WTC11 (cell line): ENCODE measurements around the gene PRSS38. TPM values are rescaled to one million over a fixed set of nuclear protein-coding genes. Genes with fewer than 3 reads are reported as not detected.

Source experiments
- ATAC-seq: fragments of 200-7000 bp; cut with Tn5 transposase; 2 replicates; pipeline ENCODE4 v1.10.0; 2021; ENCODE audit warnings: mild to moderate bottlenecking, moderate library complexity
- CTCF ChIA-PET: fragments of 300-600 bp; sonication (Branson Sonifier 250); formaldehyde crosslinking; loops from one replicate; lab custom pipeline; 2021; ENCODE audit warnings: antibody characterized with exemption; lab: Charles Lee
- POLR2A ChIA-PET: fragments of 350-600 bp; sonication (Branson Sonifier 250); formaldehyde crosslinking; loops from one replicate; lab custom pipeline; 2021; ENCODE audit warnings: antibody characterized with exemption; lab: Charles Lee
- DNase-seq: peaks from one replicate; pipeline ENCODE4 v3.0.0; 2021; ENCODE audit warnings: low spot score
- H3K27ac Mint-ChIP-seq: 2 replicates; pipeline ENCODE4 v1.8.0; 2021; ENCODE audit warnings: mixed read lengths
- H3K27me3 Mint-ChIP-seq: 2 replicates; pipeline ENCODE4 v1.8.0; 2021; ENCODE audit warnings: low read depth, mild to moderate bottlenecking, moderate library complexity, mixed read lengths
- H3K36me3 Mint-ChIP-seq: 2 replicates; pipeline ENCODE4 v1.8.0; 2021; ENCODE audit warnings: mixed read lengths
- H3K4me1 Mint-ChIP-seq: 2 replicates; pipeline ENCODE4 v1.8.0; 2022; ENCODE audit warnings: mixed read lengths
- H3K4me3 Mint-ChIP-seq: 2 replicates; pipeline ENCODE4 v1.8.0; 2021; ENCODE audit warnings: mild to moderate bottlenecking, moderate library complexity, mixed read lengths
- H3K9me3 Mint-ChIP-seq: 2 replicates; pipeline ENCODE4 v1.8.0; 2021; ENCODE audit warnings: mixed read lengths
- ELF4 ChIP-seq: sonication (generic); formaldehyde crosslinking; IDR thresholded peaks from 2 replicates; pipeline ENCODE4 v1.8.1; 2022; ENCODE audit warnings: low read depth, mild to moderate bottlenecking, moderate library complexity, missing genetic modification reagents
- ESRRA ChIP-seq: sonication (generic); formaldehyde crosslinking; IDR thresholded peaks from 2 replicates; pipeline ENCODE4 v1.8.1; 2022; ENCODE audit warnings: mild to moderate bottlenecking, missing genetic modification reagents, borderline replicate concordance
- FOXJ3 ChIP-seq: sonication (generic); formaldehyde crosslinking; IDR thresholded peaks from 2 replicates; pipeline ENCODE4 v1.9.0; 2021; ENCODE audit warnings: missing genetic modification reagents, mild to moderate bottlenecking, borderline replicate concordance
- GRHL2 ChIP-seq: fragments of 250-450 bp; sonication (Bioruptor Pico); IDR thresholded peaks from 2 replicates; pipeline ENCODE4 v1.8.0; 2022; ENCODE audit warnings: mild to moderate bottlenecking, moderate library complexity; ENCODE audit not compliant: insufficient replicate concordance, severe bottlenecking
- JUN ChIP-seq: sonication (generic); formaldehyde crosslinking; IDR thresholded peaks from 2 replicates; pipeline ENCODE4 v1.8.0; 2023; ENCODE audit warnings: mild to moderate bottlenecking, missing genetic modification reagents
- MYBL2 ChIP-seq: sonication (generic); formaldehyde crosslinking; IDR thresholded peaks from 2 replicates; pipeline ENCODE4 v1.8.1; 2023; ENCODE audit warnings: mild to moderate bottlenecking, moderate library complexity, missing genetic modification reagents
- NFYB ChIP-seq: sonication (generic); formaldehyde crosslinking; conservative IDR thresholded peaks from 2 replicates; pipeline ENCODE4 v1.8.0; 2022; ENCODE audit warnings: low read depth, missing genetic modification reagents
- NR1H2 ChIP-seq: sonication (generic); formaldehyde crosslinking; IDR thresholded peaks from 2 replicates; pipeline ENCODE4 v1.9.0; 2021; ENCODE audit warnings: mild to moderate bottlenecking, moderate library complexity, missing genetic modification reagents
- NR3C1 ChIP-seq: sonication (generic); formaldehyde crosslinking; conservative IDR thresholded peaks from 2 replicates; pipeline ENCODE4 v1.8.1; 2023; ENCODE audit warnings: low read depth, mild to moderate bottlenecking, missing genetic modification reagents
- PRRX2 ChIP-seq: fragments of 250-450 bp; sonication (Bioruptor Pico); IDR thresholded peaks from 2 replicates; pipeline ENCODE4 v1.8.0; 2021; ENCODE audit warnings: mild to moderate bottlenecking
- RORB ChIP-seq: fragments of 250-450 bp; sonication (Bioruptor Pico); IDR thresholded peaks from 2 replicates; pipeline ENCODE4 v1.9.0; 2021; ENCODE audit warnings: mild to moderate bottlenecking
- TP53 ChIP-seq: sonication (generic); formaldehyde crosslinking; IDR thresholded peaks from 2 replicates; pipeline ENCODE4 v1.8.1; 2023; ENCODE audit warnings: mild to moderate bottlenecking, missing genetic modification reagents
- ZNF219 ChIP-seq: sonication (generic); formaldehyde crosslinking; IDR thresholded peaks from 2 replicates; pipeline ENCODE4 v1.8.0; 2023; ENCODE audit warnings: missing genetic modification reagents, mild to moderate bottlenecking, borderline replicate concordance
- ZNF232 ChIP-seq: sonication (generic); formaldehyde crosslinking; IDR thresholded peaks from 2 replicates; pipeline ENCODE4 v1.8.0; 2022; ENCODE audit warnings: mild to moderate bottlenecking, missing genetic modification reagents
- ZNF317 ChIP-seq: sonication (generic); formaldehyde crosslinking; IDR thresholded peaks from 2 replicates; pipeline ENCODE4 v1.8.1; 2023; ENCODE audit warnings: low read depth, mild to moderate bottlenecking, moderate library complexity, missing genetic modification reagents, borderline replicate concordance
- total RNA-seq: library from RNA; stranded (reverse); gene quantifications from 3 replicates; pipeline ENCODE4 v1.2.3, GENCODE V29; 2021
- TF ChIP-seq, protein P1 (sequence below): fragments of 200-600 bp; IDR thresholded peaks from 2 replicates; pipeline ENCODE4 v1.8.0; 2022; ENCODE audit warnings: antibody characterized with exemption
- TF ChIP-seq, protein P2 (sequence below): fragments of 250-450 bp; sonication (Bioruptor Pico); IDR thresholded peaks from 2 replicates; pipeline ENCODE4 v1.9.0; 2021; ENCODE audit warnings: mild to moderate bottlenecking
- TF ChIP-seq, protein P3 (sequence below): sonication (generic); formaldehyde crosslinking; IDR thresholded peaks from 2 replicates; pipeline ENCODE4 v1.8.1; 2022; ENCODE audit warnings: low read depth, missing genetic modification reagents, borderline replicate concordance
- TF ChIP-seq, protein P4 (sequence below): sonication (generic); formaldehyde crosslinking; IDR thresholded peaks from 2 replicates; pipeline ENCODE4 v1.8.1; 2022; ENCODE audit warnings: low read depth, mild to moderate bottlenecking, moderate library complexity, missing genetic modification reagents, borderline replicate concordance
- TF ChIP-seq, protein P5 (sequence below): fragments of 250-450 bp; sonication (Bioruptor Pico); conservative IDR thresholded peaks from 2 replicates; pipeline ENCODE4 v1.9.0; 2021; ENCODE audit warnings: mild to moderate bottlenecking
- TF ChIP-seq, protein P6 (sequence below): sonication (generic); formaldehyde crosslinking; IDR thresholded peaks from 2 replicates; pipeline ENCODE4 v1.8.1; 2022; ENCODE audit warnings: mild to moderate bottlenecking, missing genetic modification reagents, moderate library complexity, borderline replicate concordance

The PRSS38 gene
- total RNA-seq, 1 experiment from 2014 or later = not detected

DNA sequence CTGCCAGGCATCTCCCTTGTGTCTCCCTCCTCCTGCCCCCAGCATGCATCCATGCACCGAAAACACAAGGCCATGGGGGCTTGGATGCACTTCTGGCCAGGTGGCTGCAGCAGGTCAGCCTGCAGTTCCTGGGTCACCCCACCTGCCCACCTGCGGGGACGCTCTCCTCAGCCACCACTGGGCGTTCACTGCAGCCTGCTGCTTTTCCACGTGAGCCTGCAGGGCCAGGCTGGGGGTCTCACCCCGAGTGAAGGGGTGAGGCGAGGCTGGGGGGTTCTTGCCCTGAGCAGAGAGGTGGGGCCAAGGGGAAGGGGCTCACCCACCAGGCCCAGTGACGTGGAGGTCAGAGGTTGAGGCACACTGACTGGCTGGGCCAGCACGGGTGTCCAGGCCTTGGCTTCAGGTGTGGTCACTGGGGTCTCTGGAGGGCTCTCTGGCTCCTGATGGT is 67.6 kb downstream of the PRSS38 start:
- CTCF ChIA-PET = interaction anchor here (1.0 to 1.7 kb wide), 2 partner anchors 37 to 71 kb away, joined by 4 to 5 read pairs; no protein-coding TSS in a partner anchor
- H3K36me3 Mint-ChIP-seq = no peaks in the 10 kb centered on the region
- no peak for ATAC-seq
- no peaks in the 10 kb centered on the region for H3K9me3 Mint-ChIP-seq
- peaks cover 4% of the 10 kb centered on the region for H3K27me3 Mint-ChIP-seq
- H3K4me3 Mint-ChIP-seq = no peak overlapping the region
- H3K4me1 Mint-ChIP-seq = peaks cover 3% of the 10 kb centered on the region
- no peak for DNase-seq
- TF ChIP-seq ZNF219 = no peak
- TF ChIP-seq TP53 (CRISPR knock-in tag) = no peak
- TF ChIP-seq, protein P1, sequence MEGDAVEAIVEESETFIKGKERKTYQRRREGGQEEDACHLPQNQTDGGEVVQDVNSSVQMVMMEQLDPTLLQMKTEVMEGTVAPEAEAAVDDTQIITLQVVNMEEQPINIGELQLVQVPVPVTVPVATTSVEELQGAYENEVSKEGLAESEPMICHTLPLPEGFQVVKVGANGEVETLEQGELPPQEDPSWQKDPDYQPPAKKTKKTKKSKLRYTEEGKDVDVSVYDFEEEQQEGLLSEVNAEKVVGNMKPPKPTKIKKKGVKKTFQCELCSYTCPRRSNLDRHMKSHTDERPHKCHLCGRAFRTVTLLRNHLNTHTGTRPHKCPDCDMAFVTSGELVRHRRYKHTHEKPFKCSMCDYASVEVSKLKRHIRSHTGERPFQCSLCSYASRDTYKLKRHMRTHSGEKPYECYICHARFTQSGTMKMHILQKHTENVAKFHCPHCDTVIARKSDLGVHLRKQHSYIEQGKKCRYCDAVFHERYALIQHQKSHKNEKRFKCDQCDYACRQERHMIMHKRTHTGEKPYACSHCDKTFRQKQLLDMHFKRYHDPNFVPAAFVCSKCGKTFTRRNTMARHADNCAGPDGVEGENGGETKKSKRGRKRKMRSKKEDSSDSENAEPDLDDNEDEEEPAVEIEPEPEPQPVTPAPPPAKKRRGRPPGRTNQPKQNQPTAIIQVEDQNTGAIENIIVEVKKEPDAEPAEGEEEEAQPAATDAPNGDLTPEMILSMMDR = no peak
- no peak for TF ChIP-seq ZNF232
- TF ChIP-seq FOXJ3 (CRISPR knock-in tag) = no peak
- TF ChIP-seq GRHL2 (CRISPR knock-in tag) = no peak
- TF ChIP-seq RORB = no peak
- TF ChIP-seq ESRRA = no peak
- no peak for TF ChIP-seq PRRX2
- TF ChIP-seq, protein P2, sequence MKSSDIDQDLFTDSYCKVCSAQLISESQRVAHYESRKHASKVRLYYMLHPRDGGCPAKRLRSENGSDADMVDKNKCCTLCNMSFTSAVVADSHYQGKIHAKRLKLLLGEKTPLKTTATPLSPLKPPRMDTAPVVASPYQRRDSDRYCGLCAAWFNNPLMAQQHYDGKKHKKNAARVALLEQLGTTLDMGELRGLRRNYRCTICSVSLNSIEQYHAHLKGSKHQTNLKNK (CRISPR knock-in tag) = no peak
- no peak for TF ChIP-seq JUN (CRISPR knock-in tag)
- TF ChIP-seq, protein P3, sequence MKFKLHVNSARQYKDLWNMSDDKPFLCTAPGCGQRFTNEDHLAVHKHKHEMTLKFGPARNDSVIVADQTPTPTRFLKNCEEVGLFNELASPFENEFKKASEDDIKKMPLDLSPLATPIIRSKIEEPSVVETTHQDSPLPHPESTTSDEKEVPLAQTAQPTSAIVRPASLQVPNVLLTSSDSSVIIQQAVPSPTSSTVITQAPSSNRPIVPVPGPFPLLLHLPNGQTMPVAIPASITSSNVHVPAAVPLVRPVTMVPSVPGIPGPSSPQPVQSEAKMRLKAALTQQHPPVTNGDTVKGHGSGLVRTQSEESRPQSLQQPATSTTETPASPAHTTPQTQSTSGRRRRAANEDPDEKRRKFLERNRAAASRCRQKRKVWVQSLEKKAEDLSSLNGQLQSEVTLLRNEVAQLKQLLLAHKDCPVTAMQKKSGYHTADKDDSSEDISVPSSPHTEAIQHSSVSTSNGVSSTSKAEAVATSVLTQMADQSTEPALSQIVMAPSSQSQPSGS (CRISPR knock-in tag) = no peak
- no peak for TF ChIP-seq NR3C1 (CRISPR knock-in tag)
- no peak for TF ChIP-seq ELF4 (CRISPR knock-in tag)
- POLR2A ChIA-PET = no interaction called here
- no peak overlapping the region for H3K27ac Mint-ChIP-seq

DNA sequence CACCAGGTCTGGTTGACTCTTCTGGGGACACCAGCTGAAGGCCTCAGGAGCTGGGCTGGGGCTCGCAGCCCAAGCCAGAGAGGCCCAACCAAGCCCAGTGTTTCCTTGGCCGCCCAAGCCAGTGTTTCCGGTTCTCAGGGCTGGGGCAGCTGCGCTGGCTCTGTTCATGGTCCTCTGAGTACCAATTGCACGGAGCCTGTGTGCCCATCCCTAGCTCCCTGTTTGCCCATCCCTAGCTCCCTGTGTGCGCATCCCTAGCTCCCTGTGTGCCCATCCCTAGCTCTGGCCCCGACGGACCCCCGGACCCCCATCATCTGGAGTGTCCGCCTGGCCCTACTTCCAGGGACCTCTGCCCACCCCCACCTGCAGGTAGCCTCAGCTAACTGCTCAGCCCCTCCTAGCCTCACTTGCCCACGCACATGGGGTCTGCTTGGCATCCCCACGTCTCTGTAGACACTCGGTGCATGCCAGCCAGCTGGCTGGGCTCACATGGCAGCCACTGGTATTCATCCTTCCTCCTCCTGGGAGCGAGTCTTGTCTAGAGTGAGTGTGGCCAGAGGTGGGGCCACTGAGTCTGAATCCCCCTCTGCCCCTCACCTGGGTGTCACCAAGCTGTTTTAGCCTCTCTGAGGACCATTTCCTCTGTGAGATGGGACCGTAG is 68.3 kb downstream of the PRSS38 start:
- no peak for ATAC-seq
- POLR2A ChIA-PET = no interaction called here
- TF ChIP-seq, protein P4, sequence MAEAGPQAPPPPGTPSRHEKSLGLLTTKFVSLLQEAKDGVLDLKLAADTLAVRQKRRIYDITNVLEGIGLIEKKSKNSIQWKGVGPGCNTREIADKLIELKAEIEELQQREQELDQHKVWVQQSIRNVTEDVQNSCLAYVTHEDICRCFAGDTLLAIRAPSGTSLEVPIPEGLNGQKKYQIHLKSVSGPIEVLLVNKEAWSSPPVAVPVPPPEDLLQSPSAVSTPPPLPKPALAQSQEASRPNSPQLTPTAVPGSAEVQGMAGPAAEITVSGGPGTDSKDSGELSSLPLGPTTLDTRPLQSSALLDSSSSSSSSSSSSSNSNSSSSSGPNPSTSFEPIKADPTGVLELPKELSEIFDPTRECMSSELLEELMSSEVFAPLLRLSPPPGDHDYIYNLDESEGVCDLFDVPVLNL = no peak
- TF ChIP-seq NR1H2 (CRISPR knock-in tag) (no peak), RORB (no peak)
- TF ChIP-seq, all 79 proteins: peak for 0
- H3K27me3 Mint-ChIP-seq = peaks cover 4% of the 10 kb centered on the region
- no peak overlapping the region for H3K4me3 Mint-ChIP-seq
- DNase-seq = no peak
- no peaks in the 10 kb centered on the region for H3K9me3 Mint-ChIP-seq
- H3K36me3 Mint-ChIP-seq = no peaks in the 10 kb centered on the region
- no peak overlapping the region for H3K27ac Mint-ChIP-seq
- peaks cover 3% of the 10 kb centered on the region for H3K4me1 Mint-ChIP-seq
- CTCF ChIA-PET = interaction anchor here (1.0 to 1.7 kb wide), 2 partner anchors 36 to 70 kb away, joined by 4 to 5 read pairs; no protein-coding TSS in a partner anchor

DNA sequence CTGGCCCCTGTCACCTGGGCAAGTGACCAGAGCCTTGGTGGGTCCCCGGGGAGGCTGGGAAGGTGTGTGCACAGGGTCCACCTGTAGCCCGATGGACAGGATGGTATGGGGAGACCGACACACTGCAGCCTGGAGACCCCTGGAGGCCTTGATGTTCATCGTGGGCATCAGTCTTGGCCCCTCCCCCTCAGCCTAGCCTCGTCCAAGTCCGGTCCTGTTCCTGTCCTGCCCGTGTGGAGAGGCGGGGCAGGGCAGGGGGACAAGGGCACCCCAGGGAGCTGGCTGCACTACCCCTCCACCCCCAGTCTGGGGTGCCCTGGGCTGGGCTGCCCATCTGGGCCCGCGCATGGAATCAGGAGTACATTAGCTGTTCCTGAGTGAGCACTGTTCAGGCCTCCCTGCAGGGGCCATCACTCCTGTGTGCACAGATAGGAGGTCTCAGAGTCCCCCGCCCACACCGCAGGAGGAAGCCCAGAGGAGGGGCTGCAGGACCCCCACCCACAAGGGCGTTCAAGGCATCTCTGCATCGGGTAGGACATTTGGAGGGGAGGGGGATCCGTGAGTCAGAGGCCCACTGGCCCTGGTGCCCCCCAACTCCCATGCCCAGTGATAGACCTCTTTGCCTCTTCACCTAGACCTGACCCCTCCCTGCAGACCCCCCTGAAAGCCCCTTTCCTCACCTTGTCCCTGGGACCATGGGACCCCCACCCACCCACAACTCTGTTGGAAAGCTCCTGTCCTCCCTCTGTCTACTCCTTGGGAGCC is 69.1 kb downstream of the PRSS38 start:
- ChIA-PET POLR2A (interaction anchor here (0.6 kb wide), 1 partner anchor 38 kb away, joined by 3 read pairs; no protein-coding TSS in a partner anchor), CTCF (interaction anchor here (1.2 to 1.3 kb wide), 2 partner anchors 12 to 69 kb away, joined by 4 to 5 read pairs; no protein-coding TSS in a partner anchor)
- Mint-ChIP-seq H3K9me3 (no peaks in the 10 kb centered on the region), H3K27ac (no peak overlapping the region), H3K4me3 (no peak overlapping the region), H3K36me3 (no peaks in the 10 kb centered on the region), H3K27me3 (no peaks in the 10 kb centered on the region; the same call in 1 of the 2 replicates), H3K4me1 (peaks cover 3% of the 10 kb centered on the region)
- ATAC-seq (no peak), DNase-seq (no peak)
- no peak for TF ChIP-seq ZNF317 (CRISPR knock-in tag)
- no peak for TF ChIP-seq FOXJ3 (CRISPR knock-in tag)
- TF ChIP-seq, protein P5, sequence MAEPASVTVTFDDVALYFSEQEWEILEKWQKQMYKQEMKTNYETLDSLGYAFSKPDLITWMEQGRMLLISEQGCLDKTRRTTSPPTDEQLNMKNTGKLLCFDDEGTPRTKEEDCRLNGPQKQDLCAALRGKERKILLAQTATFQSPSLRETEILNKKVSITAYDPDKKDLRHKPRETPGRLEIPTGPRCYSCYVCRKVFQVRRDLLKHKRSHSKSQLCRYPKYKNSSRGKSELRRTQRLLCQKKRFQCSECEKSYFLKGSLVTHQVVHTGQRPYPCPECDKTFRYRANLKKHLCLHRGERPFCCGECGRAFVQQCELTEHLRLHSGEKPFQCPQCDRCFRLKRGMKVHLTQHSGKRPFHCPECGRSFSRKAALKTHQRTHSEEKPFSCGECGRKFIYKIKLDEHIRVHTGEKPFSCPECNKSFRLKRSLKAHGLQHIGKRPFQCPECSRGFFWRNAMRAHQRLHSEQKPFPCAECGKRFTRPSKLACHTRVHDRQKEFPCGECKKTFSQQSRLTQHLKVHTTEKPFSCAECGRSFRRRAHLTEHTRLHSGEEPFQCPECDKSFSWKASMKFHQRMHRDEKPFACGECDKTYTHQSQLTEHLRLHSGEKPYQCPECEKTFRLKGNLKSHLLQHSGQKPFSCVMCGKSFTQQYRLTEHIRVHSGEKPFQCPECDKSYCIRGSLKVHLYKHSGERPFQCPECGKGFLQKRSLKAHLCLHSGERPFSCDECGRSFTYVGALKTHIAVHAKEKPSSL (CRISPR knock-in tag) = no peak
- TF ChIP-seq NFYB = no peak
- TF ChIP-seq, protein P6, sequence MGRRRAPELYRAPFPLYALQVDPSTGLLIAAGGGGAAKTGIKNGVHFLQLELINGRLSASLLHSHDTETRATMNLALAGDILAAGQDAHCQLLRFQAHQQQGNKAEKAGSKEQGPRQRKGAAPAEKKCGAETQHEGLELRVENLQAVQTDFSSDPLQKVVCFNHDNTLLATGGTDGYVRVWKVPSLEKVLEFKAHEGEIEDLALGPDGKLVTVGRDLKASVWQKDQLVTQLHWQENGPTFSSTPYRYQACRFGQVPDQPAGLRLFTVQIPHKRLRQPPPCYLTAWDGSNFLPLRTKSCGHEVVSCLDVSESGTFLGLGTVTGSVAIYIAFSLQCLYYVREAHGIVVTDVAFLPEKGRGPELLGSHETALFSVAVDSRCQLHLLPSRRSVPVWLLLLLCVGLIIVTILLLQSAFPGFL (CRISPR knock-in tag) = no peak
- TF ChIP-seq MYBL2 = no peak
